Bronchial epithelial cell (primary cell): ENCODE measurements around the gene STARD13. TPM values are rescaled to one million over a fixed set of nuclear protein-coding genes. Genes with fewer than 3 reads are reported as not detected.
A peak's percentile ranks its signal among the peaks of the same experiment; 100 is the strongest.

Experiments
- DNase-seq: peaks from one replicate; pipeline ENCODE4 v3.0.0-alpha.2; 2010; ENCODE audit warnings: low read depth
- FAIRE-seq: peaks from 2 replicates; lab custom pipeline; 2011; peaks lifted over from hg19 to GRCh38; lab: Jason Lieb, UNC
- H3K27me3 ChIP-seq: 2 replicates; pipeline ENCODE4 v1.5.1; 2011; ENCODE audit warnings: low read length; ENCODE audit not compliant: control insufficient read depth, insufficient read depth
- H3K36me3 ChIP-seq: 2 replicates; pipeline ENCODE4 v1.5.1; 2011; ENCODE audit warnings: low read length; ENCODE audit not compliant: control insufficient read depth, insufficient read depth
- H3K4me3 ChIP-seq: 2 replicates; pipeline ENCODE4 v1.5.1; 2011; ENCODE audit warnings: mild to moderate bottlenecking, low read depth, low read length, control low read depth
- CTCF ChIP-seq: IDR thresholded peaks from 2 replicates; pipeline ENCODE4 v1.5.1; 2011; ENCODE audit warnings: mild to moderate bottlenecking, moderate library complexity, low read length, control low read depth, inconsistent platforms; ENCODE audit not compliant: insufficient read depth, severe bottlenecking
- total RNA-seq: library from RNA; depleted of rRNA; stranded (reverse); fragments of >200 nt; gene quantifications from 2 replicates; pipeline ENCODE4 v1.2.1, GENCODE V29; 2014

STARD13 gene
- total RNA-seq, 1 donor from 2014 or later, result 2.1 TPM

GRCh38 chr13:33206425-33206824, 79.1 kb downstream of the STARD13 start:
- Histone ChIP-seq H3K27me3 (no peaks in the 10 kb centered on the region), H3K4me3 (no peak overlapping the region), H3K36me3 (no peaks in the 10 kb centered on the region)
- FAIRE-seq (no peak), DNase-seq (peak; percentile 59)
- no peak for TF ChIP-seq CTCF

- no peak for TF ChIP-seq CTCF
- no peak for FAIRE-seq
These were observed 79.7 kb downstream of the STARD13 start for GRCh38 chr13:33205804-33206221.

GRCh38 chr13:33205224-33205623, 80.3 kb downstream of the STARD13 start:
- Histone ChIP-seq H3K27me3 (no peaks in the 10 kb centered on the region), H3K36me3 (no peaks in the 10 kb centered on the region), H3K4me3 (no peak overlapping the region)
- TF ChIP-seq CTCF, result no peak
- no peak for FAIRE-seq
- DNase-seq, result no peak

More at GRCh38 chr13:33205804-33206221, 79.7 kb downstream of the STARD13 start:
- peak; percentile 14 for DNase-seq
- no peak overlapping the region for H3K4me3 ChIP-seq
- H3K36me3 ChIP-seq, result no peaks in the 10 kb centered on the region
- H3K27me3 ChIP-seq, result no peaks in the 10 kb centered on the region

- TF ChIP-seq CTCF, result no peak
- no peak for DNase-seq
- Histone ChIP-seq H3K27me3 (no peaks in the 10 kb centered on the region), H3K4me3 (no peak overlapping the region), H3K36me3 (no peaks in the 10 kb centered on the region)
- FAIRE-seq, result no peak
These were observed 81.2 kb downstream of the STARD13 start for GRCh38 chr13:33204130-33204927.

- DNase-seq, result no peak
- H3K27me3 ChIP-seq, result no peaks in the 10 kb centered on the region
- no peak for TF ChIP-seq CTCF
- no peak overlapping the region for H3K4me3 ChIP-seq
- H3K36me3 ChIP-seq, result no peaks in the 10 kb centered on the region
- no peak for FAIRE-seq
These were observed 82.8 kb downstream of the STARD13 start for GRCh38 chr13:33202644-33203169.

GRCh38 chr13:33201659-33202058, 83.9 kb downstream of the STARD13 start:
- DNase-seq (no peak), FAIRE-seq (no peak)
- Histone ChIP-seq H3K36me3 (no peaks in the 10 kb centered on the region), H3K4me3 (no peak overlapping the region), H3K27me3 (no peaks in the 10 kb centered on the region)
- no peak for TF ChIP-seq CTCF
